HepG2 (cell line): ENCODE measurements around the gene PAX7. TPM values are rescaled to one million over a fixed set of nuclear protein-coding genes. Genes with fewer than 3 reads are reported as not detected.

Experiments
- ATAC-seq: fragments of 200-7000 bp; cut with Tn5 transposase; 3 replicates; pipeline ENCODE4 v1.9.1; 2020; ENCODE audit warnings: mild to moderate bottlenecking, moderate library complexity
- BruUV-seq: library from RNA; stranded (reverse); fragments of 400-500 nt; replicated peaks from 2 replicates; lab custom pipeline; 2021; lab: Mats Ljungman, UMichigan
- CTCF ChIA-PET: fragments of 300-600 bp; formaldehyde crosslinking; extraction: SDS; loops from one replicate; lab custom pipeline; 2021; ENCODE audit warnings: low total read pairs, inconsistent platforms, low intra/inter-chr PET ratio; lab: Yijun Ruan, JAX
- POLR2A ChIA-PET: fragments of 350-600 bp; sonication (Branson Sonifier 250); formaldehyde crosslinking; loops from one replicate; lab custom pipeline; 2020; ENCODE audit warnings: antibody characterized with exemption, inconsistent platforms; lab: Yijun Ruan, JAX
- DNase-seq: peaks from one replicate; pipeline ENCODE4 v3.0.0-alpha.2; 2015; ENCODE audit warnings: low spot score
- FAIRE-seq: peaks from 3 replicates; lab custom pipeline; 2011; peaks lifted over from hg19 to GRCh38; lab: Jason Lieb, UNC
- H2AFZ ChIP-seq: one replicate; pipeline ENCODE4 v1.6.1; 2011; ENCODE audit warnings: low read length, inconsistent platforms
- H3K27ac ChIP-seq: fragments of 300-600 bp; 3 replicates; pipeline ENCODE4 v1.8.0; 2011; ENCODE audit warnings: mixed run types, mild to moderate bottlenecking, mixed read lengths, low read length, inconsistent platforms; ENCODE audit not compliant: insufficient read depth; ENCODE audit errors: extremely low read length
- H3K27me3 ChIP-seq, 2 experiments: fragments of 200-600 bp in 1 of 2; 2 replicates in 1 of 2; 3 replicates in 1 of 2; pipeline versions ENCODE4 v1.6.0 to v1.8.0; 2011; ENCODE audit warnings: low read length in 2 of 2, mild to moderate bottlenecking in 2 of 2, moderate library complexity in 2 of 2, inconsistent platforms in 1 of 2; ENCODE audit not compliant: insufficient read depth in 2 of 2, control insufficient read depth in 1 of 2
- H3K36me3 ChIP-seq, 2 experiments: fragments of 200-600 bp in 1 of 2; replicated peaks in 1 of 2; 2 replicates in 1 of 2; 3 replicates in 1 of 2; pipeline versions ENCODE4 v1.5.1 to v1.8.0; 2011; ENCODE audit warnings: low read length in 2 of 2, inconsistent platforms in 1 of 2; ENCODE audit not compliant: insufficient read depth in 2 of 2, control insufficient read depth in 1 of 2
- H3K4me1 ChIP-seq: 2 replicates; pipeline ENCODE4 v1.5.1; 2012; ENCODE audit warnings: low read length, inconsistent platforms; ENCODE audit not compliant: insufficient read depth
- H3K4me2 ChIP-seq: 2 replicates; pipeline ENCODE4 v1.6.0; 2011; ENCODE audit warnings: low read depth, low read length, inconsistent platforms
- H3K4me3 ChIP-seq, 3 experiments: fragments of 200-600 bp in 1 of 3; sonication (generic), shearing (Covaris generic) in 1 of 3; replicated peaks in 1 of 3; 2 replicates each; pipeline ENCODE4 v1.5.1; 2011 to 2016; ENCODE audit warnings: low read length in 3 of 3, inconsistent platforms in 2 of 3, low read depth in 2 of 3, mild to moderate bottlenecking in 2 of 3, control low read depth in 1 of 3, mixed read lengths in 1 of 3; ENCODE audit not compliant: insufficient read depth in 1 of 3
- H3K79me2 ChIP-seq: one replicate; pipeline ENCODE4 v1.6.1; 2011; ENCODE audit warnings: low read length, inconsistent platforms; ENCODE audit not compliant: insufficient read depth
- H3K9ac ChIP-seq: 2 replicates; pipeline ENCODE4 v1.6.0; 2011; ENCODE audit warnings: mild to moderate bottlenecking, low read depth, low read length, inconsistent platforms; ENCODE audit not compliant: insufficient read depth
- H3K9me3 ChIP-seq: 2 replicates; pipeline ENCODE4 v1.5.1; 2012; ENCODE audit warnings: mild to moderate bottlenecking, low read length
- H4K20me1 ChIP-seq: 2 replicates; pipeline ENCODE4 v1.6.0; 2011; ENCODE audit warnings: inconsistent platforms, mild to moderate bottlenecking, low read length, moderate library complexity; ENCODE audit not compliant: insufficient read depth
- CREM ChIP-seq, 2 experiments: sonication (generic) in 1 of 2; formaldehyde crosslinking in 1 of 2; IDR thresholded peaks; 2 replicates each; pipeline versions ENCODE4 v1.4.0 to v1.6.1; 2016 to 2020; ENCODE audit warnings: antibody characterized with exemption in 1 of 2, mild to moderate bottlenecking in 1 of 2, missing genetic modification reagents in 1 of 2
- DNMT1 ChIP-seq: sonication (generic); formaldehyde crosslinking; IDR thresholded peaks from 2 replicates; pipeline ENCODE4 v1.5.1; 2020; ENCODE audit warnings: mild to moderate bottlenecking, missing genetic modification reagents
- FIP1L1 ChIP-seq: fragments of 200-400 bp; formaldehyde crosslinking; IDR thresholded peaks from 2 replicates; pipeline ENCODE4 v1.6.1; 2018; ENCODE audit warnings: low read depth, mild to moderate bottlenecking, low read length, moderate library complexity, borderline replicate concordance; ENCODE audit not compliant: insufficient read depth
- GATAD2A ChIP-seq: IDR thresholded peaks from 2 replicates; pipeline ENCODE4 v1.6.1; 2016
- HNRNPH1 ChIP-seq: fragments of 200-400 bp; formaldehyde crosslinking; optimal IDR thresholded peaks from 2 replicates; pipeline ENCODE3; 2017; ENCODE audit warnings: mild to moderate bottlenecking, low read depth, low read length
- NR0B2 ChIP-seq: sonication (generic); formaldehyde crosslinking; IDR thresholded peaks from 2 replicates; pipeline ENCODE4 v1.4.0; 2020; ENCODE audit warnings: mild to moderate bottlenecking, missing genetic modification reagents
- NR2F6 ChIP-seq, 2 experiments: IDR thresholded peaks; 2 replicates each; pipeline ENCODE4 v1.6.1; 2016; ENCODE audit warnings: antibody characterized with exemption in 1 of 2, mild to moderate bottlenecking in 1 of 2
- PCBP2 ChIP-seq: fragments of 200-400 bp; formaldehyde crosslinking; optimal IDR thresholded peaks from 2 replicates; pipeline ENCODE3; 2018; ENCODE audit warnings: low read length, low read depth; ENCODE audit not compliant: poor library complexity, severe bottlenecking
- PITX1 ChIP-seq: sonication (generic); formaldehyde crosslinking; IDR thresholded peaks from 2 replicates; pipeline ENCODE4 v1.5.1; 2020; ENCODE audit warnings: mild to moderate bottlenecking, missing genetic modification reagents
- POLR2G ChIP-seq: fragments of 200-400 bp; formaldehyde crosslinking; IDR thresholded peaks from 2 replicates; pipeline ENCODE4 v1.6.1; 2018; ENCODE audit warnings: mild to moderate bottlenecking, low read depth, low read length, moderate library complexity
- PTBP1 ChIP-seq: fragments of 200-400 bp; formaldehyde crosslinking; IDR thresholded peaks from 2 replicates; pipeline ENCODE4 v1.6.1; 2018; ENCODE audit warnings: low read length, low read depth; ENCODE audit not compliant: poor library complexity, severe bottlenecking
- RERE ChIP-seq: IDR thresholded peaks from 2 replicates; pipeline ENCODE4 v1.6.1; 2016; ENCODE audit warnings: low read depth, missing genetic modification reagents, missing compliant biosample characterization
- SNAPC2 ChIP-seq: sonication (generic); formaldehyde crosslinking; IDR thresholded peaks from 2 replicates; pipeline ENCODE4 v1.8.1; 2022; ENCODE audit warnings: mild to moderate bottlenecking, missing genetic modification reagents
- ZNF101 ChIP-seq: sonication (generic); formaldehyde crosslinking; IDR thresholded peaks from 2 replicates; pipeline ENCODE4 v1.4.0; 2020; ENCODE audit warnings: mild to moderate bottlenecking, low read depth, missing genetic modification reagents, borderline replicate concordance
- ZNF136 ChIP-seq: sonication (generic); formaldehyde crosslinking; IDR thresholded peaks from 2 replicates; pipeline ENCODE4 v1.8.1; 2022; ENCODE audit warnings: low read depth, mild to moderate bottlenecking, moderate library complexity, missing genetic modification reagents
- ZNF607 ChIP-seq: sonication (generic); formaldehyde crosslinking; IDR thresholded peaks from 2 replicates; pipeline ENCODE4 v1.5.1; 2020; ENCODE audit warnings: missing genetic modification reagents, mild to moderate bottlenecking, borderline replicate concordance
- ZNF7 ChIP-seq: IDR thresholded peaks from 2 replicates; pipeline ENCODE4 v1.6.1; 2016; ENCODE audit warnings: missing biosample characterization, missing genetic modification reagents
- WGBS: methylation state at CpG from one replicate; pipeline ENCODE4 v1.1.6; 2017; ENCODE audit warnings: low lambda C conversion rate; 5-methylcytosine and 5-hydroxymethylcytosine counted together
- in situ Hi-C: cut with HindIII; loops from 2 replicates; pipeline ENCODE4 v1.10.0; 2017; ENCODE audit warnings: low pct_unique_long_range_greater_than_20kb; ENCODE audit not compliant: extremely low pct_ligation_motif_present
- intact Hi-C: fragments of 100-400 bp; cut with micrococcal nuclease; formaldehyde crosslinking; loops from one replicate; pipeline ENCODE4 v1.10.0; 2022; ENCODE audit not compliant: unreplicated experiment
- polyA plus RNA-seq, 8 experiments: library from polyadenylated mRNA; depleted of rRNA in 3 of 8; stranded (reverse) in 7 of 8; unstranded in 1 of 8; fragments of >200 nt; fragmentation: Illumina TruSeq in 4 of 8; extraction: Trizol in 4 of 8; gene quantifications; 2 replicates each; pipeline versions ENCODE4 v1.2.1 to v1.2.3, GENCODE V29; 2011 to 2016; ENCODE audit warnings: low read depth in 4 of 8, missing spikeins in 1 of 8, mixed read lengths in 1 of 8; ENCODE audit not compliant: insufficient read depth in 1 of 8
- total RNA-seq, 5 experiments: library from RNA; depleted of rRNA; stranded (reverse); fragments of >200 nt; fragmentation: Illumina TruSeq; extraction: Trizol; gene quantifications; 2 replicates each; pipeline ENCODE4 v1.2.3, GENCODE V29; 2016; ENCODE audit warnings: low read depth in 1 of 5
- TF ChIP-seq, protein P1 (sequence below): sonication (generic); formaldehyde crosslinking; IDR thresholded peaks from 2 replicates; pipeline ENCODE4 v1.8.0; 2022; ENCODE audit warnings: mild to moderate bottlenecking, missing genetic modification reagents

The PAX7 gene
- total and polyA plus RNA-seq, 2 of the 13 experiments (the other 11 are each of a cell fraction or from before 2014, with no cell fraction given) = not detected

DNA sequence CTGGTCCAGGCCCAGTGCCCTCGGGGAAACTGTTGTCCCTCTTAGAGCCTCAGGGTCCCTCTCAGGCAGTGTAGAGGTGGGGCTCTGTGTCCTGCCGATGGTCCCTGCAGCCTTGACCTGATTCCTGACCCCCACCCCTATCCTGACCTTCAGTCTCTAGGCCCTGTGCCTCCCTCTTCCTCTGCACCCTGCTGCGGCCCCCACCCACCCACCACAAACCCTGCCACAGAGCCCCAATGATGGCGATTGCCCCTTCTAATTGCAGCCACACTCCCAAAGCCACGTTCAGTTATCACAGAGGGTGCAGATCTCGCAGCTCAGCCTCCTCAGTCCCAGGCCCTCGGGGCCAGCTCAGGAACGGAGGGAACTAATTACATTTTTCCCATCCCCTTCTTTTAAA lies 99.7 kb downstream of the PAX7 start:
- no peak overlapping the region for H2AFZ ChIP-seq
- H3K4me1 ChIP-seq = no peaks in the 10 kb centered on the region
- ATAC-seq (no peak), DNase-seq (no peak)
- H4K20me1 ChIP-seq = no peaks in the 10 kb centered on the region
- H3K36me3 ChIP-seq = no peaks in the 10 kb centered on the region
- BruUV-seq = no TSS peak
- H3K9me3 ChIP-seq = no peaks in the 10 kb centered on the region
- intact Hi-C loops = no loop called here
- WGBS = 19% methylated on average over 3 of the region's 8 CpGs
- H3K9ac ChIP-seq = no peak overlapping the region
- H3K4me3 ChIP-seq = no peak overlapping the region
- CTCF ChIA-PET = no interaction called here
- TF ChIP-seq PITX1 (CRISPR knock-in tag) (no peak), GATAD2A (CRISPR knock-in tag) (no peak), NR0B2 (no peak), PTBP1 (no peak), SNAPC2 (CRISPR knock-in tag) (no peak), POLR2G (no peak), NR2F6 (IDR thresholded peaks at IDR 0.05) (no peak), NR2F6 (CRISPR knock-in tag; IDR thresholded peaks at IDR 0.05) (no peak), ZNF101 (CRISPR knock-in tag) (no peak), RERE (CRISPR knock-in tag) (no peak), CREM (IDR thresholded peaks at IDR 0.05) (no peak), CREM (CRISPR knock-in tag; IDR thresholded peaks at IDR 0.05) (no peak), FIP1L1 (no peak), ZNF607 (CRISPR knock-in tag) (no peak), ZNF7 (CRISPR knock-in tag) (no peak), DNMT1 (CRISPR knock-in tag) (no peak), ZNF136 (no peak), HNRNPH1 (no peak), PCBP2 (no peak)
- TF ChIP-seq, protein P1, sequence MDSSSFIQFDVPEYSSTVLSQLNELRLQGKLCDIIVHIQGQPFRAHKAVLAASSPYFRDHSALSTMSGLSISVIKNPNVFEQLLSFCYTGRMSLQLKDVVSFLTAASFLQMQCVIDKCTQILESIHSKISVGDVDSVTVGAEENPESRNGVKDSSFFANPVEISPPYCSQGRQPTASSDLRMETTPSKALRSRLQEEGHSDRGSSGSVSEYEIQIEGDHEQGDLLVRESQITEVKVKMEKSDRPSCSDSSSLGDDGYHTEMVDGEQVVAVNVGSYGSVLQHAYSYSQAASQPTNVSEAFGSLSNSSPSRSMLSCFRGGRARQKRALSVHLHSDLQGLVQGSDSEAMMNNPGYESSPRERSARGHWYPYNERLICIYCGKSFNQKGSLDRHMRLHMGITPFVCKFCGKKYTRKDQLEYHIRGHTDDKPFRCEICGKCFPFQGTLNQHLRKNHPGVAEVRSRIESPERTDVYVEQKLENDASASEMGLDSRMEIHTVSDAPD (CRISPR knock-in tag) = no peak
- TF ChIP-seq, all 625 proteins: peak for 0
- in situ Hi-C loops = no loop called here
- H3K4me2 ChIP-seq = no peak overlapping the region
- H3K27me3 ChIP-seq = peaks cover 0 to 78% of the 10 kb centered on the region in 2 experiments; a peak in 3 of 5 replicates
- no peak overlapping the region for H3K27ac ChIP-seq
- POLR2A ChIA-PET = no interaction called here
- H3K79me2 ChIP-seq = no peaks in the 10 kb centered on the region
- no peak for FAIRE-seq
